ENCODE data around the gene TMEM92.

DNA sequence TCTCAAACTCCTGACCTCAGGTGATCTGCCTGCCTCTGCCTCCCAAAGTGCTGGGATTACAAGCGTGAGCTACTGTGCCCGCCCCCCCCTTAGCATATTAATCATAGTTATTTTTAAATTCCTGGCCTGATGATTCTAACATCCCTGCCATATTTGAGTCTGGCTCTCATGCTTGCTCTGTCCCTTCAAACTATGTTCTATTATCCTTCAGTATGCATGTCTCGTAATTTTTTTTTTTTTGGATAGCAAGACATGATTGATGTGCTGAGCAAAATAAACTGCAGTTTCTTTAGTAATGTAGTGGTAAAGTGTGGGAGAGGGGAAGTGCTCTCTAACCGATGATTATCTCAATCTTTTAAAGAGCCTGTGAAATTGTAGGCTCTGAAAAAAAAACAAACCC is 34.3 kb upstream of the TMEM92 start:
- TF ChIP-seq SP1 (IDR thresholded peaks at IDR 0.05): no peak
- TF ChIP-seq BHLHE40 (IDR thresholded peaks at IDR 0.05; ENCODE audit: borderline replicate concordance): no peak
- no peak for TF ChIP-seq FOXM1 (IDR thresholded peaks at IDR 0.05; ENCODE audit: borderline replicate concordance)
- no peak for TF ChIP-seq ZNF384 (IDR thresholded peaks at IDR 0.05)
- no peak for TF ChIP-seq TARDBP (IDR thresholded peaks at IDR 0.05)

Data from HEK293T (cell line).